Astrocyte of the hippocampus (primary cell): ENCODE data around the gene CRYBA2.

Experiments used
- DNase-seq: peaks from one replicate; pipeline ENCODE4 v3.0.0; 2011; ENCODE audit warnings: low read depth, low spot score

Gene CRYBA2

DNA sequence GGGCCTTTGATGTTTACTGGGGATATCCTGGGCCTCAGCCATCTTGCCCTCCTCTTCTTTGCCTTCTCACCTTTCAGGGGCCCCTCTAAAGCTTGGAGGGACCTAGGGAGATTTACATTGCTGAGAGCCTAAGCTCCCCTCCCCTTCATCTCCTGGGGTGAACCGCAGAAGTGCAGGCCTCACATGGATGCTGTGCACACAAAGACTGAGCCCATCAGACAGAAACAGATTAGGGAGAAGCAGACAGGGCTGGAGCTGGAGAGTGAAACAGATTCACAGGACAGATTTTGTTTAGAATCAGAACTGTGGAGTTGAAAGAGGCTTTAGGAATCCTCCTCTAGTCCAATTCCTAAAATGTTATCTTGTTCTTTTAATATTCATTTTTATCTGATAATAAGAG lies 37.2 kb downstream of the CRYBA2 start:
- DNase-seq: no peak

DNA sequence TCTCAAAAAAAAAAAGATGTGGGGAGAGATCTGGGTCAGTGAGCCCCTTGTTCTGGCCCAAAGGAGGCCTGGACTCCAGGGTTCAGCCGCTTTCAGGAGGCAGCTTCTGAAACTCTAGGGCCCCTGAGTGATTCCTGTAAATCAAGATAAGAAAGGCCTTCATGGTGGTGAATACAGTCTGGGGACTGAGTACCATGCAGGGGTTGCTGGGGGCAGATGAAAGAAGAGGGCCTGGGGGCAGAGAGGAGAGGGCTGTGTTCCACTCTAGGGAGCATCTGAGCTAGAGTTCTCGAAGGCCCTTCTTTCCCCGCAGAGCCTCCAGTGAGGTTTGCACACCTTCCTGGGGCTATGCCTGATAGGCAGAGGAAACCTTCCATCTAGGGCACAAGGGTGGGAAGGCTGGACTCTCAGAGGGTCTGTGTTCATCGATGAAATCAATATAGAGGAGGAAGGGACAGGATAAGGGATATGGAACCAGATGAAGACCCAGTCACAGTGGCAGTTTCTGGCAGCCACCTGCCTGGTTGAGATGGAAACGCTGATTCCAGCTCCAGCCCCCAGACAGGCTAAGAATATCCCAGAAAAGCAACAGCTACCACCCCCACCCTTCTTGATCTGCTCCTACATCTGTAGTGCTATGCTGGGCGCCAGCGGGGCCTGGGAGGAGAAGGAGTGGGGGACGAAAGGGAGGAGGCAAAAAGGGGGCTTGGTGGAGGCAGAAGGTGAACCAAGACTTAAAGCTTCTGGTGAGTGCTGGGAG lies 38.5 kb downstream of the CRYBA2 start:
- DNase-seq: no peak

DNA sequence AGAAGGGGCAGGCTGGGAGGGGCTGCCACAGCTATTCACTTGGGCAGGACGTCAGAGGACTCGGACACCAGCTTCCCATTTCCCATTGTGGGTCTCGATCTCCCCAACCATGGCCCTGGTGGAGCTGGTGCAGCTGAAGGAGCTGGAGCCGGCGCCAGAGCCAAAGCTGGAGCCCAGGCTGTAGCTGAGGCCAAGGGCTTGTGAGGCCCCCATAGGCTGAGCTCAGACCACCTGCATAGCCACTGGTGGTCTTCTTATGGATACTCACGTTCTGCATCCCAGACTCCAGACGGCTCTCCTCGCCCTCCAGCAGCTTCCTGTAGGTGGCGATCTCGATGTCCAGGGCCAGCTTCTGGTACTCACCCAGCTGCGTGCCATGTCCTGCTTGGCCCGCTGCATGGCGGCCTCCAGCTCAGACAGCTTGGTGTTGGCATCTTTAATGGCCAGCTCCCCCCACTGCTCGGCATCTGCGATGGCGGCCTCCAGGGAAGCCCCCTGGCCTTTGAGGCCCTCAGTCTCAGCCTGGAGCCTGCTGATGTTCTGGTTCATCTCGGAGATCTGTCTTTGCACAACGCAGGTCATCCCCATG lies 39.8 kb downstream of the CRYBA2 start:
- DNase-seq: no peak

DNA sequence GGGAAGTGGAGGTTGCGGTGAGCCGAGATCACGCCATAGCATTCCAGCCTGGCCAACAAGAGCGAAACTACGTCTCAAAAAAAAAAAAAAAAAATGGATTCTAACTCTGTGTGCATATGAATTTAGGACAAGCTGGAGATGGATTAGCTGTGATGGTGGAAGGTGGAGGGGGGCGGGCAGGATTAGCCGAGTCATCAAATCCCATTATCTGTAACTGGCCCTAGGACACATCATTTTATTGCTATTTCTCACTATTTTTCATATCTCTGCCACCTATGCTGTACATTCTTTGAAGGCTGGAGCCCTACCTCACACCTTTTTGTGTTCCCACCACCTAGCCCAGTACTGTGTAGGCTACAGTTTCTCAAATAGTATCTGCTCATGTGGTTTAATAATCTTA lies 41.1 kb downstream of the CRYBA2 start:
- no peak for DNase-seq

DNA sequence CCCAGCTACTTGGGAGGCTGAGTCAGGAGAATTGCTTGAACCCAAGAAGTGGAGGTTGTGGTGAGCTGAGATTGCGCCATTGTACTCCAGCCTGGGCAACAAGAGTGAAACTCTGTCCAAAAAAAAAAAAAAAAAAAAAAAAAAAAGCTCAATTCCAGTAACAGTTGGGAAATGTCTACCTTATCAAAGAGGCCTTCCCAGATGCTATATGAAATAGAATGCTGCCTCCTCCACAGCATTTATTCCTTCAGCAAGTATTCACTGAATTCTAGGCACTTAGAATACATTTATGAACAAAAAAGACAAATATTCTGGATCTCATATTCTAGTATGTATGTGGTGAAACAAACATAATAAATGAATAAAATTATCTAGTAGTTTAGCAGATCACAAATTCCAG lies 46.6 kb downstream of the CRYBA2 start:
- no peak for DNase-seq

DNA sequence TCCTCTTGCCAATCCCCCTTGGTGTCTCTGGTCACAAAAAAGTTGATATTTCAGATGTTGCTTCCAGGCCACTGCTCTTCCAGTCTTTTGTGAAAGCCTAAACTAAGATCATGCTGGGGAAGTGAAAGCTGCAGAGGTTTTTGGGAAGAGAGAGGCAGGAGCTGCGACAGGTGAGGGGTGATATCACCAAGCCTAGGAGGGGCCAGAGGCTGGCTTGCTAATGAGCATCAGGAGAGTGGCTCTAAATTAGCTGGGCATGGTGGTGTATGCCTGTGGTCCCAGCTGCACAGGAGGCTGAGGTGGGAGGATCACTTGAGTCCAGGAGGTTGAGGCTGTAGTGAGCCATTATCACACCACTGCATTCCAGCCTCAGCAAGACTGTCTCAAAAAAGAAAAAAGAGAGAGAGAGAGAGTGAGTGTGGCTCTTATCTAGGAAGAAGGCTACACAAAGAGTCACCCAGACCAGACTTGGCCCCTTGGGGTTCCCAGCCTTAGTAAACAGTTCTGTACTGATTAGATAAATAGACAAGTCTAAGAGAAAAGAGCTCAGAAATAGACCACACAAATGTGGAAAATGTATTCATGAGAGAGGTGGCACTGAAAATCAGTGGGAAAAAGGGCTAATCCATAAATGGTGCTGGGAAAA lies 48.3 kb downstream of the CRYBA2 start:
- DNase-seq: no peak
